Measurements from ENCODE around the gene GOLGA8N. TPM values are rescaled to one million over a fixed set of nuclear protein-coding genes. Genes with fewer than 3 reads are reported as not detected.

GOLGA8N gene
- total RNA-seq, 2 experiments from 2014 or later = 32.0 to 36.9 TPM

- H3K4me1 Mint-ChIP-seq (ENCODE audit: low read depth) = peaks cover 15% of the 10 kb centered on the region
- no peak overlapping the region for H3K4me3 Mint-ChIP-seq
- ChIA-PET CTCF (interaction anchor here (1.5 kb wide), 1 partner anchor 9 kb away, joined by 5 read pairs; no protein-coding TSS in a partner anchor), POLR2A (no interaction called here)
- H3K27me3 Mint-ChIP-seq (ENCODE audit: low read depth) = no peaks in the 10 kb centered on the region
- H3K36me3 Mint-ChIP-seq (ENCODE audit: low read depth) = peaks cover 40% of the 10 kb centered on the region
- DNase-seq (no peak), ATAC-seq (no peak)
- H3K27ac Mint-ChIP-seq = no peak overlapping the region
- no peaks in the 10 kb centered on the region for H3K9me3 Mint-ChIP-seq (ENCODE audit: insufficient read depth)
Observed at GRCh38 chr15:32656091-32656490, 62.8 kb downstream of the GOLGA8N start.

GRCh38 chr15:32656496-32656895 is 63.2 kb downstream of the GOLGA8N start:
- POLR2A ChIA-PET = no interaction called here
- Mint-ChIP-seq H3K27me3 (ENCODE audit: low read depth) (no peaks in the 10 kb centered on the region), H3K4me1 (ENCODE audit: low read depth) (peaks cover 15% of the 10 kb centered on the region), H3K27ac (no peak overlapping the region), H3K9me3 (ENCODE audit: insufficient read depth) (no peaks in the 10 kb centered on the region), H3K4me3 (no peak overlapping the region), H3K36me3 (ENCODE audit: low read depth) (peaks cover 36% of the 10 kb centered on the region)
- DNase-seq = no peak
- ATAC-seq = no peak
- CTCF ChIA-PET = interaction anchor here (1.5 kb wide), 1 partner anchor 8 kb away, joined by 5 read pairs; no protein-coding TSS in a partner anchor

Other genes with a start within 250 kb of the GOLGA8N start
- under 1 TPM in 1 of 2 experiments, not detected in 1; 0.68 TPM for gene GOLGA8K, start 190.2 kb upstream of the GOLGA8N start, total RNA-seq
- gene GOLGA8O, start 137.8 kb upstream of the GOLGA8N start, total RNA-seq = 10 to 100 TPM; 20.0 to 21.8 TPM
- 100 to 1,000 TPM; 155 to 158 TPM for gene ARHGAP11A, start 22.0 kb downstream of the GOLGA8N start, total RNA-seq
- 1 to 10 TPM; 2.8 to 3.0 TPM for gene SCG5, start 48.3 kb downstream of the GOLGA8N start, total RNA-seq
- not detected for gene GREM1, start 124.5 kb downstream of the GOLGA8N start, total RNA-seq